GM18519 (cell line): ENCODE data around the gene EXOC4.
A peak's percentile ranks its signal among the peaks of the same experiment; 100 is the strongest.
"Not testable (repeated sequence)": the region's sequence is repeated elsewhere in the genome, so short reads cannot be mapped to it uniquely, and the experiment has no call there.

Experiments used
- ATAC-seq: cut with Tn5 transposase; IDR thresholded peaks from one replicate; pipeline ENCODE4 v1.9.1; 2021; ENCODE audit warnings: mild to moderate bottlenecking, moderate library complexity; ENCODE audit not compliant: unreplicated experiment, low FRiP score

Gene EXOC4

GRCh38 chr7:134070673-134071072 is 817.8 kb downstream of the EXOC4 start:
- no peak for ATAC-seq

- peak; percentile 65 for ATAC-seq
These were observed 818.8 kb downstream of the EXOC4 start for GRCh38 chr7:134071355-134072331.

- no peak for ATAC-seq
These were observed 820.4 kb downstream of the EXOC4 start for GRCh38 chr7:134073276-134073675.

- ATAC-seq: no peak
These were observed 822.9 kb downstream of the EXOC4 start for GRCh38 chr7:134075799-134076198.

GRCh38 chr7:134077560-134077959 is 824.7 kb downstream of the EXOC4 start:
- not testable (repeated sequence) for ATAC-seq

- no peak for ATAC-seq
These were observed 826.1 kb downstream of the EXOC4 start for GRCh38 chr7:134078991-134079390.

GRCh38 chr7:134081695-134082094 is 828.8 kb downstream of the EXOC4 start:
- ATAC-seq: no peak

GRCh38 chr7:134083766-134084487 is 831.0 kb downstream of the EXOC4 start:
- ATAC-seq: no peak

GRCh38 chr7:134084488-134085144 is 831.7 kb downstream of the EXOC4 start:
- peak; percentile 61 for ATAC-seq

- ATAC-seq: no peak
These were observed 832.4 kb downstream of the EXOC4 start for GRCh38 chr7:134085311-134085710.

- ATAC-seq: no peak
These were observed 834.3 kb downstream of the EXOC4 start for GRCh38 chr7:134086998-134087735.

- ATAC-seq: no peak
These were observed 835.3 kb downstream of the EXOC4 start for GRCh38 chr7:134088199-134088598.

- ATAC-seq: no peak
These were observed 836.6 kb downstream of the EXOC4 start for GRCh38 chr7:134089446-134089845.

GRCh38 chr7:134098072-134098471 is 845.2 kb downstream of the EXOC4 start:
- no peak for ATAC-seq

- no peak for ATAC-seq
These were observed 848.8 kb downstream of the EXOC4 start for GRCh38 chr7:134101716-134102115.

- ATAC-seq: no peak
These were observed 851.3 kb downstream of the EXOC4 start for GRCh38 chr7:134104166-134104565.

- no peak for ATAC-seq
These were observed 853.0 kb downstream of the EXOC4 start for GRCh38 chr7:134105841-134106240.

- ATAC-seq: no peak
These were observed 855.9 kb downstream of the EXOC4 start for GRCh38 chr7:134108802-134109201.

- ATAC-seq: no peak
These were observed 860.8 kb downstream of the EXOC4 start for GRCh38 chr7:134113655-134114054.

GRCh38 chr7:134114992-134115391 is 862.1 kb downstream of the EXOC4 start:
- no peak for ATAC-seq
